ENCODE data around the gene GCNT2. TPM values are rescaled to one million over a fixed set of nuclear protein-coding genes. Genes with fewer than 3 reads are reported as not detected.
A peak's percentile ranks its signal among the peaks of the same experiment; 100 is the strongest.

Gene GCNT2
- total RNA-seq, 1 donor: under 0.01 TPM

- no peak for TF ChIP-seq CTCF (IDR thresholded peaks at IDR 0.05; ENCODE audit: insufficient read depth, low read depth, low read length)
- H3K4me3 ChIP-seq (ENCODE audit: low read depth, low read length): no peak overlapping the region
- DNase-seq (ENCODE audit: low read depth): peak; percentile 4
These were observed 112.1 kb downstream of the GCNT2 start for GRCh38 chr6:10633216-10633615.

- no peak for TF ChIP-seq CTCF (IDR thresholded peaks at IDR 0.05; ENCODE audit: insufficient read depth, low read depth, low read length)
- no peak for DNase-seq (ENCODE audit: low read depth)
- H3K4me3 ChIP-seq (ENCODE audit: low read depth, low read length): no peak overlapping the region
These were observed 119.3 kb downstream of the GCNT2 start for GRCh38 chr6:10640412-10640811.

GRCh38 chr6:10641528-10641927 is 120.4 kb downstream of the GCNT2 start:
- DNase-seq (ENCODE audit: low read depth): no peak
- TF ChIP-seq CTCF (IDR thresholded peaks at IDR 0.05; ENCODE audit: insufficient read depth, low read depth, low read length): no peak
- no peak overlapping the region for H3K4me3 ChIP-seq (ENCODE audit: low read depth, low read length)

GRCh38 chr6:10643201-10643651 is 122.1 kb downstream of the GCNT2 start:
- no peak for DNase-seq (ENCODE audit: low read depth)
- no peak overlapping the region for H3K4me3 ChIP-seq (ENCODE audit: low read depth, low read length)
- no peak for TF ChIP-seq CTCF (IDR thresholded peaks at IDR 0.05; ENCODE audit: insufficient read depth, low read depth, low read length)

GRCh38 chr6:10644225-10644624 is 123.1 kb downstream of the GCNT2 start:
- TF ChIP-seq CTCF (IDR thresholded peaks at IDR 0.05; ENCODE audit: insufficient read depth, low read depth, low read length): no peak

GRCh38 chr6:10655508-10656055 is 134.4 kb downstream of the GCNT2 start:
- TF ChIP-seq CTCF (IDR thresholded peaks at IDR 0.05; ENCODE audit: insufficient read depth, low read depth, low read length): no peak
- DNase-seq (ENCODE audit: low read depth): no peak
- H3K4me3 ChIP-seq (ENCODE audit: low read depth, low read length): no peak overlapping the region

More at GRCh38 chr6:10644225-10644624, 123.1 kb downstream of the GCNT2 start:
- no peak overlapping the region for H3K4me3 ChIP-seq (ENCODE audit: low read depth, low read length)
- no peak for DNase-seq (ENCODE audit: low read depth)
